Measurements from ENCODE around the gene RPA3.

GRCh38 chr7:7738177-7738576 lies 19.8 kb upstream of the RPA3 start:
- TF ChIP-seq POLR2A (IDR thresholded peaks at IDR 0.05): no peak
- TF ChIP-seq CTCF (IDR thresholded peaks at IDR 0.05): no peak
- TF ChIP-seq EP300 (IDR thresholded peaks at IDR 0.05): no peak
- TF ChIP-seq POLR2AphosphoS5 (IDR thresholded peaks at IDR 0.05): no peak

All from stomach (tissue), 4 donors.